HCT116 (cell line): ENCODE data around the gene RTF2. TPM values are rescaled to one million over a fixed set of nuclear protein-coding genes. Genes with fewer than 3 reads are reported as not detected.

Source experiments
- ATAC-seq: fragments of 200-7000 bp; cut with Tn5 transposase; 2 replicates; pipeline ENCODE4 v1.9.1; 2020; ENCODE audit warnings: mild to moderate bottlenecking, moderate library complexity
- Bru-seq: library from RNA; stranded (reverse); fragments of 400-500 nt; gene quantifications from one replicate; lab custom pipeline; 2021; lab: Mats Ljungman, UMichigan
- BruChase-seq, 2 experiments: library from RNA; stranded (reverse); fragments of 400-500 nt; gene quantifications; one replicate each; lab custom pipeline; 2021; lab: Mats Ljungman, UMichigan
- BruUV-seq: library from RNA; stranded (reverse); fragments of 400-500 nt; replicated peaks from 2 replicates; lab custom pipeline; 2021; lab: Mats Ljungman, UMichigan
- CTCF ChIA-PET: fragments of 300-600 bp; sonication (Branson Sonifier 250); formaldehyde crosslinking; loops from one replicate; lab custom pipeline; 2021; ENCODE audit warnings: antibody characterized with exemption; lab: Charles Lee
- POLR2A ChIA-PET: fragments of 300-600, 350-600 bp; sonication (Branson Sonifier 250); formaldehyde crosslinking; loops from one replicate; lab custom pipeline; 2021; ENCODE audit warnings: antibody characterized with exemption; lab: Charles Lee
- RAD21 ChIA-PET, 2 experiments: fragments of 300-600 bp; sonication (Branson Sonifier 250); formaldehyde crosslinking; loops; one replicate each; lab custom pipeline; 2023; ENCODE audit warnings: low total read pairs in 2 of 2; ENCODE audit not compliant: uncharacterized antibody in 2 of 2, unreplicated experiment in 2 of 2, low non-redundant PET in 1 of 2; lab: Charles Lee
- DNase-seq: peaks from one replicate; pipeline ENCODE4 v3.0.0-alpha.2; 2010; ENCODE audit warnings: low read depth, low spot score
- H2AFZ ChIP-seq: fragments of 200-600 bp; shearing (Covaris generic), sonication (generic); 2 replicates; pipeline ENCODE4 v1.6.1; 2017; ENCODE audit warnings: low read depth, mixed run types, mixed read lengths, antibody characterized with exemption, low read length; ENCODE audit not compliant: poor library complexity, severe bottlenecking
- H3K27ac ChIP-seq: 2 replicates; pipeline ENCODE4 v1.5.1; 2012; ENCODE audit warnings: low read depth, low read length
- H3K27me3 ChIP-seq: fragments of 200-600 bp; sonication (generic); 2 replicates; pipeline ENCODE4 v1.6.1; 2016; ENCODE audit warnings: mixed run types, low read length, mixed read lengths; ENCODE audit not compliant: insufficient read depth
- H3K36me3 ChIP-seq, 2 experiments: fragments of 200-500 bp in 1 of 2; fragments of 200-600 bp in 1 of 2; sonication (Bioruptor generic) in 1 of 2; sonication (generic) in 1 of 2; 2 replicates each; pipeline versions ENCODE4 v1.5.1 to v1.6.1; 2014 to 2016; ENCODE audit warnings: low read length in 2 of 2, inconsistent platforms in 1 of 2, mixed read lengths in 1 of 2, mixed run types in 1 of 2; ENCODE audit not compliant: insufficient read depth in 2 of 2, control insufficient read depth in 1 of 2
- H3K4me1 ChIP-seq, 2 experiments: fragments of 200-600 bp in 1 of 2; sonication (generic) in 1 of 2; 2 replicates each; pipeline versions ENCODE4 v1.5.1 to v1.6.1; 2012 to 2017; ENCODE audit warnings: low read length in 2 of 2, inconsistent platforms in 1 of 2, mild to moderate bottlenecking in 1 of 2, mixed read lengths in 1 of 2, mixed run types in 1 of 2, moderate library complexity in 1 of 2; ENCODE audit not compliant: insufficient read depth in 2 of 2, control insufficient read depth in 1 of 2
- H3K4me2 ChIP-seq: fragments of 200-600 bp; sonication (generic); 2 replicates; pipeline ENCODE4 v1.6.1; 2017; ENCODE audit warnings: mixed run types, low read length, mixed read lengths
- H3K4me3 ChIP-seq, 2 experiments: fragments of 200-600 bp in 1 of 2; sonication (generic) in 1 of 2; replicated peaks in 1 of 2; 2 replicates each; pipeline ENCODE4 v1.5.1; 2011 to 2016; ENCODE audit warnings: low read length in 2 of 2, control low read depth in 1 of 2, low read depth in 1 of 2, mild to moderate bottlenecking in 1 of 2, mixed read lengths in 1 of 2, mixed run types in 1 of 2
- H3K79me2 ChIP-seq: fragments of 200-600 bp; sonication (generic); 2 replicates; pipeline ENCODE4 v1.6.1; 2017; ENCODE audit warnings: mild to moderate bottlenecking, mixed run types, low read length, moderate library complexity, mixed read lengths; ENCODE audit not compliant: insufficient read depth
- H3K9ac ChIP-seq: fragments of 200-600 bp; sonication (generic); 2 replicates; pipeline ENCODE4 v1.6.1; 2016; ENCODE audit warnings: low read length, mixed read lengths
- H3K9me2 ChIP-seq: fragments of 200-600 bp; sonication (generic), shearing (Covaris generic); 2 replicates; pipeline ENCODE4 v1.6.1; 2017; ENCODE audit warnings: mixed run types, mild to moderate bottlenecking, moderate library complexity; ENCODE audit not compliant: insufficient read depth
- H3K9me3 ChIP-seq, 2 experiments: fragments of 200-500 bp in 1 of 2; fragments of 200-600 bp in 1 of 2; sonication (Bioruptor generic) in 1 of 2; sonication (generic) in 1 of 2; 2 replicates each; pipeline ENCODE4 v1.6.1; 2014 to 2017; ENCODE audit warnings: low read length in 2 of 2, mixed read lengths in 2 of 2, inconsistent platforms in 1 of 2, low read depth in 1 of 2, mild to moderate bottlenecking in 1 of 2, mixed run types in 1 of 2, moderate library complexity in 1 of 2; ENCODE audit not compliant: control insufficient read depth in 1 of 2, insufficient read depth in 1 of 2
- H4K20me1 ChIP-seq: fragments of 200-600 bp; sonication (generic), shearing (Covaris generic); 2 replicates; pipeline ENCODE4 v1.6.1; 2017; ENCODE audit warnings: mixed run types, mild to moderate bottlenecking, moderate library complexity; ENCODE audit not compliant: insufficient read depth
- CBX3 ChIP-seq: IDR thresholded peaks from 2 replicates; pipeline ENCODE4 v1.6.1; 2012; ENCODE audit warnings: low read depth
- CEBPB ChIP-seq: IDR thresholded peaks from 2 replicates; pipeline ENCODE4 v1.6.1; 2012; ENCODE audit warnings: low read depth
- EGR1 ChIP-seq: IDR thresholded peaks from 2 replicates; pipeline ENCODE4 v1.6.1; 2012; ENCODE audit warnings: low read depth
- EZH2 ChIP-seq: fragments of 200-600 bp; sonication (generic); IDR thresholded peaks from 2 replicates; pipeline ENCODE4 v1.6.1; 2017; ENCODE audit warnings: antibody characterized with exemption, mixed run types
- POLR2AphosphoS5 ChIP-seq: IDR thresholded peaks from 2 replicates; pipeline ENCODE4 v1.6.1; 2011; ENCODE audit warnings: mild to moderate bottlenecking, low read depth, low read length, moderate library complexity
- RAD21 ChIP-seq: IDR thresholded peaks from 2 replicates; pipeline ENCODE4 v1.6.1; 2012; ENCODE audit warnings: low read depth, mild to moderate bottlenecking
- SIN3A ChIP-seq: IDR thresholded peaks from 2 replicates; pipeline ENCODE4 v1.6.1; 2012; ENCODE audit warnings: low read depth
- SP1 ChIP-seq: IDR thresholded peaks from 2 replicates; pipeline ENCODE4 v1.6.1; 2012; ENCODE audit warnings: low read depth
- SRF ChIP-seq: IDR thresholded peaks from 2 replicates; pipeline ENCODE4 v1.6.1; 2012; ENCODE audit warnings: low read depth
- YY1 ChIP-seq: IDR thresholded peaks from 2 replicates; pipeline ENCODE4 v1.6.1; 2011; ENCODE audit warnings: low read length, low read depth, moderate library complexity, mild to moderate bottlenecking; ENCODE audit not compliant: insufficient replicate concordance; ENCODE audit errors: extremely low read depth
- ZFX ChIP-seq: fragments of 450-650 bp; IDR thresholded peaks from 2 replicates; pipeline ENCODE4 v1.6.1; 2017
- ZNF274 ChIP-seq: fragments of 200-500 bp; sonication (Bioruptor generic); IDR thresholded peaks from 2 replicates; pipeline ENCODE4 v1.6.1; 2014; ENCODE audit warnings: mild to moderate bottlenecking, low read depth, low read length, inconsistent platforms
- intact Hi-C: fragments of 100-400 bp; cut with micrococcal nuclease; formaldehyde crosslinking; loops from 2 replicates; pipeline ENCODE4 v1.10.0; 2022
- long read RNA-seq: library from polyadenylated mRNA; unstranded; transcript quantifications from one replicate; pipeline ENCODE4 v2.0.0, GENCODE V29; 2021; ENCODE audit not compliant: unreplicated experiment
- polyA plus RNA-seq: library from polyadenylated mRNA; unstranded; fragments of >200 nt; gene quantifications from 2 replicates; pipeline ENCODE4 v1.2.1, GENCODE V29; 2012; ENCODE audit warnings: missing spikeins
- total RNA-seq: library from RNA; stranded (reverse); gene quantifications from one replicate; pipeline ENCODE4 v1.2.1, GENCODE V29; 2021; ENCODE audit not compliant: unreplicated experiment
- TF ChIP-seq, protein P1 (sequence below): IDR thresholded peaks from 2 replicates; pipeline ENCODE4 v1.6.1; 2012
- TF ChIP-seq, protein P2 (sequence below), 3 experiments: fragments of 200-600 bp in 1 of 3; sonication (generic) in 1 of 3; IDR thresholded peaks in 2 of 3; conservative IDR thresholded peaks in 1 of 3; 2 replicates each; pipeline ENCODE4 v1.5.1; 2012 to 2017; ENCODE audit warnings: low read depth in 2 of 3, low read length in 2 of 3, antibody characterized with exemption in 1 of 3, borderline replicate concordance in 1 of 3, control low read depth in 1 of 3, mild to moderate bottlenecking in 1 of 3, mixed read lengths in 1 of 3, mixed run types in 1 of 3, moderate library complexity in 1 of 3; ENCODE audit not compliant: insufficient read depth in 1 of 3
- TF ChIP-seq, protein P3 (sequence below): IDR thresholded peaks from 2 replicates; pipeline ENCODE4 v1.6.1; 2012
- TF ChIP-seq, protein P4 (sequence below): IDR thresholded peaks from 2 replicates; pipeline ENCODE4 v1.6.1; 2012; ENCODE audit warnings: low read depth

RTF2 gene, protein sequence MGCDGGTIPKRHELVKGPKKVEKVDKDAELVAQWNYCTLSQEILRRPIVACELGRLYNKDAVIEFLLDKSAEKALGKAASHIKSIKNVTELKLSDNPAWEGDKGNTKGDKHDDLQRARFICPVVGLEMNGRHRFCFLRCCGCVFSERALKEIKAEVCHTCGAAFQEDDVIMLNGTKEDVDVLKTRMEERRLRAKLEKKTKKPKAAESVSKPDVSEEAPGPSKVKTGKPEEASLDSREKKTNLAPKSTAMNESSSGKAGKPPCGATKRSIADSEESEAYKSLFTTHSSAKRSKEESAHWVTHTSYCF
- total RNA-seq: 73.8 TPM
- polyA plus RNA-seq: 51.5 and 54.3 TPM in 2 replicates
- percentile 80 among the genes with signal in this experiment for Bru-seq, nascent RNA
- BruChase-seq, experiment 1, labeled RNA remaining after a 6-hour chase: percentile 79 among the genes with signal in this experiment
- percentile 71 among the genes with signal in this experiment for BruChase-seq, experiment 2, labeled RNA remaining after a 2-hour chase
- long read RNA-seq, transcript RTF2-202 (9 exons, 2,212 nt): major isoform, 121 of 145 reads
- long read RNA-seq, partial matches to known transcripts: 5 of 145 reads
- long read RNA-seq, other reads (novel, unspliced or antisense): 12 of 145 reads

DNA sequence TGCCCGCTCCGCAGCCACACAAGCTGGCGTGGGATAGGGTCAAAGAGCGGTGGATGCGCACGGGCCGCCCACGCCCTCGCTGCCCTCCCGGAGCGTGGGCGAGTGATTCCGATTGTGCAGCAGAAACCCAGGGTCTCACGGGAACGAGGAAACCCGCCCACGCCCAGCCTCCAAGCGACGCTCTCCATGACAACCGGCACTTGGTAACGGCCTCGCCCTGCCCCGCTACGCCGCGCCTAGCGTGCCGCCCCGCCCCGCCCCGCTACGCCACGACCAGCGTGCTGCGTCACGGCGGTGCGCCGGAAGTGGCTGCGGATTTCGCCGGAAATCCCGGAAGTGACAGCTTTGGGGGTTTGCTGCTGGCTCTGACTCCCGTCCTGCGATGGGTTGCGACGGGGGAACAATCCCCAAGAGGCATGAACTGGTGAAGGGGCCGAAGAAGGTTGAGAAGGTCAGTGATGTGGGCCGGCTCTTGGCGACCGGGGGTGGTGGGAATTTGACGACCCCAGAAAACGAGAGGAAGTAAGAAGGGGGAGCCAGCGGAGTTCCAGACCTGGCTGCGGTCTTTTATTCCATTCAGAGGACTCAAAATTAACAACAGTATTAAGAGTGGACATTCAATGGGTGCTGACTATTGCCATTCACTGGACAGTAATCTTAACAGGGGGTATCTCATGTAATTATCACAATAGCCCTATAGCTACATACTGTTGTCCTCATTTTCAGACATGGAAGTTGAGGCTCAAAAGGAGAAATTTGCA is at the start of gene RTF2:
Gene RTF2, plus strand, starts transcription at position 312 of the 761 bp plus-strand sequence. Its CDS starts 71 bp downstream, at position 383.
- peak within 1 kb of the TSS; percentile 85 to 99 for H3K4me3 ChIP-seq
- ATAC-seq (peak; percentile 99), DNase-seq (peak; percentile 84)
- peaks cover 15 to 22% of the 10 kb centered on the region in 2 experiments; a peak in 3 of 4 replicates for H3K4me1 ChIP-seq
- ChIA-PET CTCF (no interaction called here), RAD21 (no interaction called here), POLR2A (no interaction called here)
- TSS peak; percentile 74 for BruUV-seq
- no peaks in the 10 kb centered on the region for H3K27me3 ChIP-seq
- no peaks in the 10 kb centered on the region for H3K9me2 ChIP-seq
- intact Hi-C loops: loop anchor here (5.0 kb wide), 1 partner anchor 76 kb away; the partner anchor contains the start of genes AURKA and CSTF1
- peak within 1 kb of the TSS; percentile 83 for H3K9ac ChIP-seq
- H3K27ac ChIP-seq: peak within 1 kb of the TSS; percentile 26
- H3K79me2 ChIP-seq: peaks cover 40% of the 10 kb centered on the region
- H3K36me3 ChIP-seq: peaks cover 0 to 5% of the 10 kb centered on the region in 2 experiments; a peak in 3 of 4 replicates
- H3K9me3 ChIP-seq: no peaks in the 10 kb centered on the region
- peak within 1 kb of the TSS; percentile 79 for H3K4me2 ChIP-seq
- H4K20me1 ChIP-seq: no peaks in the 10 kb centered on the region
- peak within 1 kb of the TSS; percentile 53 for H2AFZ ChIP-seq
- no peak for TF ChIP-seq CEBPB
- TF ChIP-seq, protein P1, sequence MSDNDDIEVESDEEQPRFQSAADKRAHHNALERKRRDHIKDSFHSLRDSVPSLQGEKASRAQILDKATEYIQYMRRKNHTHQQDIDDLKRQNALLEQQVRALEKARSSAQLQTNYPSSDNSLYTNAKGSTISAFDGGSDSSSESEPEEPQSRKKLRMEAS: peak; percentile 83
- TF ChIP-seq EGR1: peak; percentile 99
- TF ChIP-seq CBX3: peak; percentile 55; the same call in 1 of the 2 replicates
- TF ChIP-seq SIN3A: peak; percentile 70
- peak; percentile 81 for TF ChIP-seq POLR2AphosphoS5
- TF ChIP-seq SP1: peak; percentile 87
- no peak for TF ChIP-seq EZH2
- TF ChIP-seq, protein P2, sequence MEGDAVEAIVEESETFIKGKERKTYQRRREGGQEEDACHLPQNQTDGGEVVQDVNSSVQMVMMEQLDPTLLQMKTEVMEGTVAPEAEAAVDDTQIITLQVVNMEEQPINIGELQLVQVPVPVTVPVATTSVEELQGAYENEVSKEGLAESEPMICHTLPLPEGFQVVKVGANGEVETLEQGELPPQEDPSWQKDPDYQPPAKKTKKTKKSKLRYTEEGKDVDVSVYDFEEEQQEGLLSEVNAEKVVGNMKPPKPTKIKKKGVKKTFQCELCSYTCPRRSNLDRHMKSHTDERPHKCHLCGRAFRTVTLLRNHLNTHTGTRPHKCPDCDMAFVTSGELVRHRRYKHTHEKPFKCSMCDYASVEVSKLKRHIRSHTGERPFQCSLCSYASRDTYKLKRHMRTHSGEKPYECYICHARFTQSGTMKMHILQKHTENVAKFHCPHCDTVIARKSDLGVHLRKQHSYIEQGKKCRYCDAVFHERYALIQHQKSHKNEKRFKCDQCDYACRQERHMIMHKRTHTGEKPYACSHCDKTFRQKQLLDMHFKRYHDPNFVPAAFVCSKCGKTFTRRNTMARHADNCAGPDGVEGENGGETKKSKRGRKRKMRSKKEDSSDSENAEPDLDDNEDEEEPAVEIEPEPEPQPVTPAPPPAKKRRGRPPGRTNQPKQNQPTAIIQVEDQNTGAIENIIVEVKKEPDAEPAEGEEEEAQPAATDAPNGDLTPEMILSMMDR (IDR thresholded peaks at IDR 0.05 in 2 of 3, conservative IDR thresholded peaks at IDR 0.05 in 1 of 3; ENCODE audit: borderline replicate concordance in 1 of 3, insufficient read depth in 1 of 3, low read depth in 2 of 3, low read length in 2 of 3): no peak
- peak; percentile 94 for TF ChIP-seq SRF
- peak; percentile 65 for TF ChIP-seq YY1
- TF ChIP-seq, protein P3, sequence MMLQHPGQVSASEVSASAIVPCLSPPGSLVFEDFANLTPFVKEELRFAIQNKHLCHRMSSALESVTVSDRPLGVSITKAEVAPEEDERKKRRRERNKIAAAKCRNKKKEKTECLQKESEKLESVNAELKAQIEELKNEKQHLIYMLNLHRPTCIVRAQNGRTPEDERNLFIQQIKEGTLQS: no peak
- TF ChIP-seq, protein P4, sequence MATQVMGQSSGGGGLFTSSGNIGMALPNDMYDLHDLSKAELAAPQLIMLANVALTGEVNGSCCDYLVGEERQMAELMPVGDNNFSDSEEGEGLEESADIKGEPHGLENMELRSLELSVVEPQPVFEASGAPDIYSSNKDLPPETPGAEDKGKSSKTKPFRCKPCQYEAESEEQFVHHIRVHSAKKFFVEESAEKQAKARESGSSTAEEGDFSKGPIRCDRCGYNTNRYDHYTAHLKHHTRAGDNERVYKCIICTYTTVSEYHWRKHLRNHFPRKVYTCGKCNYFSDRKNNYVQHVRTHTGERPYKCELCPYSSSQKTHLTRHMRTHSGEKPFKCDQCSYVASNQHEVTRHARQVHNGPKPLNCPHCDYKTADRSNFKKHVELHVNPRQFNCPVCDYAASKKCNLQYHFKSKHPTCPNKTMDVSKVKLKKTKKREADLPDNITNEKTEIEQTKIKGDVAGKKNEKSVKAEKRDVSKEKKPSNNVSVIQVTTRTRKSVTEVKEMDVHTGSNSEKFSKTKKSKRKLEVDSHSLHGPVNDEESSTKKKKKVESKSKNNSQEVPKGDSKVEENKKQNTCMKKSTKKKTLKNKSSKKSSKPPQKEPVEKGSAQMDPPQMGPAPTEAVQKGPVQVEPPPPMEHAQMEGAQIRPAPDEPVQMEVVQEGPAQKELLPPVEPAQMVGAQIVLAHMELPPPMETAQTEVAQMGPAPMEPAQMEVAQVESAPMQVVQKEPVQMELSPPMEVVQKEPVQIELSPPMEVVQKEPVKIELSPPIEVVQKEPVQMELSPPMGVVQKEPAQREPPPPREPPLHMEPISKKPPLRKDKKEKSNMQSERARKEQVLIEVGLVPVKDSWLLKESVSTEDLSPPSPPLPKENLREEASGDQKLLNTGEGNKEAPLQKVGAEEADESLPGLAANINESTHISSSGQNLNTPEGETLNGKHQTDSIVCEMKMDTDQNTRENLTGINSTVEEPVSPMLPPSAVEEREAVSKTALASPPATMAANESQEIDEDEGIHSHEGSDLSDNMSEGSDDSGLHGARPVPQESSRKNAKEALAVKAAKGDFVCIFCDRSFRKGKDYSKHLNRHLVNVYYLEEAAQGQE: no peak
- no peak for TF ChIP-seq RAD21
- no peak for TF ChIP-seq ZNF274
- no peak for TF ChIP-seq ZFX
